SH-SY5Y (cell line): ENCODE results near the gene GAGE10.

Experiments
- GATA2 ChIP-seq: IDR thresholded peaks from 2 replicates; pipeline ENCODE4 v1.6.1; 2011; ENCODE audit warnings: mild to moderate bottlenecking, low read depth, low read length
- GATA3 ChIP-seq: IDR thresholded peaks from 2 replicates; pipeline ENCODE4 v1.6.1; 2011; ENCODE audit warnings: low read depth, mild to moderate bottlenecking, low read length, moderate library complexity

GRCh38 chrX:49316085-49316484 is 12.6 kb downstream of the GAGE10 start:
- no peak for TF ChIP-seq GATA2
- TF ChIP-seq GATA3: no peak
